Measurements from ENCODE around the gene FER. TPM values are rescaled to one million over a fixed set of nuclear protein-coding genes. Genes with fewer than 3 reads are reported as not detected.

FER gene
- polyA plus RNA-seq, 1 of the 3 experiments (the other 2 are of a cell fraction) = 1.8 TPM

GRCh38 chr5:108797396-108797795 lies 49.7 kb downstream of the FER start:
- H3K9ac ChIP-seq = no peak overlapping the region
- no peak overlapping the region for H3K27ac ChIP-seq (ENCODE audit: low read depth in 2 of 2, low read length in 1 of 2)
- H3K4me1 ChIP-seq (ENCODE audit: control insufficient read depth in 1 of 2, insufficient read depth in 2 of 2, low read depth in 1 of 2, low read length in 1 of 2) = peaks cover 0 to 8% of the 10 kb centered on the region in 2 experiments; a peak in 2 of 4 replicates
- H3K9me3 ChIP-seq = 0 out of 2 replicates have a peak, but pooled peaks cover 3% of the 10 kb centered on the region
- H3K4me3 ChIP-seq (ENCODE audit: low read depth in 2 of 2, low read length in 1 of 2) = no peak overlapping the region
- peaks cover 0 to 6% of the 10 kb centered on the region in 2 experiments for H3K36me3 ChIP-seq (replicated peaks in 1 of 2; ENCODE audit: control insufficient read depth in 1 of 2, insufficient read depth in 2 of 2, low read length in 1 of 2)
- H3K4me2 ChIP-seq = no peak overlapping the region
- H2AFZ ChIP-seq (ENCODE audit: low read depth) = no peak overlapping the region
- peaks cover 39% of the 10 kb centered on the region for H3K79me2 ChIP-seq (ENCODE audit: insufficient read depth)
- 97% methylated on average over 2 of the region's 2 CpGs for WGBS (ENCODE audit: low lambda C conversion rate)
- H3K27me3 ChIP-seq (ENCODE audit: insufficient read depth) = no peaks in the 10 kb centered on the region
- no peaks in the 10 kb centered on the region for H4K20me1 ChIP-seq (ENCODE audit: insufficient read depth)
- peaks cover 23% of the 10 kb centered on the region for H3F3A ChIP-seq (replicated peaks; ENCODE audit: insufficient read depth)
- POLR2A ChIA-PET = no interaction called here
- TF ChIP-seq RCOR1 (IDR thresholded peaks at IDR 0.05; ENCODE audit: low read length) (no peak), MEF2A (IDR thresholded peaks at IDR 0.05; ENCODE audit: borderline replicate concordance, low read depth) (no peak), USF1 (IDR thresholded peaks at IDR 0.05; ENCODE audit: borderline replicate concordance, low read depth) (no peak), IRF3 (IDR thresholded peaks at IDR 0.05; ENCODE audit: low read depth, low read length) (no peak), CTCF (IDR thresholded peaks at IDR 0.05) (no peak), NRF1 (IDR thresholded peaks at IDR 0.05; ENCODE audit: low read depth, low read length) (no peak), FOSL2 (IDR thresholded peaks at IDR 0.05; ENCODE audit: borderline replicate concordance, low read depth) (no peak), TAF1 (IDR thresholded peaks at IDR 0.05; ENCODE audit: borderline replicate concordance, low read depth, low read length) (no peak), TEAD4 (IDR thresholded peaks at IDR 0.05; ENCODE audit: borderline replicate concordance, insufficient read depth) (no peak), USF2 (IDR thresholded peaks at IDR 0.05; ENCODE audit: borderline replicate concordance, low read depth, low read length) (no peak), MXI1 (IDR thresholded peaks at IDR 0.05; ENCODE audit: low read depth, low read length) (no peak), ZBTB33 (IDR thresholded peaks at IDR 0.05; ENCODE audit: borderline replicate concordance, low read depth) (no peak)
- no peaks in the 10 kb centered on the region for H3K9me2 ChIP-seq
- CTCF ChIA-PET = no interaction called here
- no peak for DNase-seq
